DMS53 (cell line): ENCODE data around the gene ATP2B3.
A peak's percentile ranks its signal among the peaks of the same experiment; 100 is the strongest.

Experiments used
- DNase-seq: peaks from one replicate; lab custom pipeline; 2025; lab: John Stamatoyannopoulos, UW

ATP2B3 gene

DNA sequence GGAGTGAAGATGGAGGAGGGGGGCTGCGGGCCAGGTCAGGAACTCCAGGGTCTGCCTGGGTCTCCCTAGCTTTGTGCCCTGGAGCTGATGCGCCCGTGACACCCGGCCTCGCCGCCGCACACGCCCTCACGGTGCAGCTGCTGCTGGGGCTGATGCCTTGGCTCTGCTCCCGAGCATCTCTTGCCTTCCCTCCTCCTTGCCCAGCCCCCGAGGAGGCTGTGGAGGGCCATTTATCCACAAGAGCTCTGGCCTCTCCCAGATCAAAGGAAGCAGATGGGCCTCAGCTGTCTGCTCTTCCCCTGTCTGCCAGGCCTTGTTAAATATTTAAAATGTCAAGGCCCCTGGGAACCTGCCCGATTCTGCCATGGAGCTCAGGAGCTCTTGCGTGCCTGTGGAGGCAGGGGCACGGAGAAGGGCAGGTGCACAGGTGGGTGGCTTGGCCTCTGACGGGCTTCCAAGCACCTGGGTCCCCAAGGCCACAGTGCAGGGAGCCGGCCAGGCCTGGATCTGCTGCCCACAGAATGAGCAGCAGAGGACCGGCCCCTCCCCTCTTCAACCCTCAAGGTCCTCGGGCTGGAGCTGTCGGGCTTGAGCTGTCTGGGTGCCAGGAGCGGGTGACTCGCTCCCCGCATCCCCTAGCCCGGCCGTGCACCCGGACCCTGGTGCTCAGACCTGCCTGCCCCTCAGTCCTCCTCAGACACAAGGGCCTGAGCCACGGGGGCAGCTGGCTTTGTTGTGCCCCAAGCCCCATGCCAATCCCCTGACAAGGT, 20.3 kb downstream of the ATP2B3 start:
- DNase-seq: peak; percentile 34

DNA sequence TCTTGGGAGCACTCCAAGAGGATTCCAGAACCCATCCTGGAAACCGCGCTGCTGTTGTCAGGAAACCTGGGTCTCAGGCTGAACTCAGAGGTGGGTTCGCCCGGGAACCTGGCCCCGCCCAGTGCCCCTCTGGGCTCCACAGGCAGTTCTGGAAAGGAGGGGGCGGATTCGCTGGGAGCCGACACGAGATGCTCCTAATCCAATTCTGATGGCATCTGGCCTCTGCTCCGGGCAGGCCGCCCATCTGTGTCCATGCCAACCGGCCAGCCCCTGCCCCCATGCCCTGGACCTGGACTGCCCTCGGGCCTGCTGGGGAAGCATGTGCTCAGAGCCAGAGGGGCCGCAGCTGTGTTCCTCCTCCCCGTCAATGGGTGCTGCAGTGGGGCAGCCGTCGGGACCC, 21.0 kb downstream of the ATP2B3 start:
- no peak for DNase-seq

DNA sequence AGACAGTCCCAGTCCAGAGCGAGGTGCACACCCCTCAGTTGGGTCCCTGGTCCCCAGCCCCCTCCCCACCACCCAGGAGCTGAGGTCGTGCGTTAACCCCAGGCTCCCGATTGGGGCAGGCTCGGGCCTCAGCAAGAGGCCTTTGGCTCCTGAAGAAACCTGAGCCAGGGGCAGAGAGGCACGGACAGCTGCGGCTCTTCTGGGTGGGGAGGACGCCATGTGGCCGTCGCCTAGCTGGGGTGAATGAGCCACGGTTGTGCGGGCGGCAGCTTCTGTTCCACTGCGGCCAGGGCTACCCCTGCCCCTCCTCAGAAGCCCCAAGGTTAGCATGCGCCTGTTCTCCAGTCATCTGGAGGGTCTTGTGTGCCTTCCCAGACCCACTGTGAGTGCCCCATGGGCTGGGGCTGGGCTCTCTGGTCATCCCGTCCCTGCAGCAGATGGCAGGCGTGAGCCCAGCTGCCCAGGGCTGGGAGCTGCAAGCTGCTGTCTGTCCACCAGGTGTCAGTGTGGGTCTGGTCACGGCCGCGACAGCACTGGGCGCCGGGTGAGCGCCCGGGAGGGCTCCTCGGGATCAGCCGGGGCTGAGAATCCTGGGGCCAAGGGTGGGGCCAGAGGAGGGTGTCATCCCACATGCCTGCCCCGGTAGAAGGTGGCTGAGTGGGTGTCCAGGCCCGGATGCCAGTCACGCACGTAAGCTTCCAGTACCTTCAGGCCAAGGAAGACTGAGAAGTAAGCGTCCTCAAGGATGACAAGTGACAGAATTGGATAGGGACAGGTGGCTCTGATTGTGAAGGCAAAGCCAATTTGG, 21.9 kb downstream of the ATP2B3 start:
- peak; percentile 76 for DNase-seq

DNA sequence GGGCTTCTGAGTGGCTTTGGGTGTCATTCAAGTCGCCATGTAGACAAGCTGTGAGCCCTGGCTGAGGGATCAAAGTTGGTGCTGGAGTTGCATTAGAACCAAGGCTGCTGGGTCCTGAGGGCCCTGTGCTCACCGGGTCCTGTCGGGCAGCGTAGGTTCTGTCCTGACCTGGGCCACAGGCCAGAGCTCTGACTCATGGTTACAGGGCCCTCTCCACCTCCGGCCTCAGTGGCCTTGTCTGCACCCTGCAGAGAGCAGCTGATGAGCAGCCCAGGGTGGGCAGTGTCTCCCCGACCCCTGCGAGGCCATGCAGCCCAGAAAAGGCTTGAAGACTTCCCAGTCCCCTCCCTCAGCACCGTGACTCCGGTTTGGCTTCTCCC, 22.5 kb downstream of the ATP2B3 start:
- DNase-seq: no peak

DNA sequence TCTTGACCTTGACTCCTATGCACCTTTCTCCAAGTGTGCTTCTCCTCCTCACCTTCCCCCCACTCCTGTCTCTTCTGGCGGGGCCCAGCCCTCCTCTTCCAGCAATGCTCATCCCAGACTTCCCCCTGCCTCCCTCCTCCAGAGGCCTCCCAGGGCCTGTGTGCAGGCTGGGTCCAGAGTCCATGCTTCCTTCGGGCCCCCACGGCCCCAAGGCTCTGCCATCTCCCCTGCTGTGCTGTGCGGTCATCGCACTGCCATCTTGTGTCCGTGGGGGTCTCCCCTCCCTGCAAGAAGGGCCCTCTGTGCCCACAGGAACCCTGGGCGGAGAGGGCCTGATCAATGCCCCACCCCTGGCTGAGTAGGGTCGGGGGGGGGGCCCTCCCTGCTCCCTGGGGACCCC, 27.3 kb downstream of the ATP2B3 start:
- DNase-seq: no peak

DNA sequence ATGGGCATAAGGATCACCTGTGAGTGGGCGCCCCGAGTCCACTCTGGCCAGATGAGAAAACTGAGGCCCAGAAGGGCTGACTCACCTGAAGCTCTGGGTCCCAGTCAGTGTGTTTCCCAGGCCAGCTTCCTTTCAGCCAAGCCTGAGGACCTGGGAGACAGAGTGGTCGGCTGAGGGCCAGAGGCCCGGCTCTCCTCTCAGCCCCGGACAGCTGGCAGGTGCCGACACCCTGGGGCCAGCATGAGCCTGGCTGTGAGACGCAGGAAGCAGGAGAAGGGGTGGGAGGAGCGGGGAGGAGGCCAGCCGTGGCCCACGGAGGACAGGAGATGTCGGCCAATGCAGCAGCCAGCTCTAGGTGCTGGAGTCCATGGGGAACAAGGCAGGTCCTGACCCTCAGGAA, 28.9 kb downstream of the ATP2B3 start:
- no peak for DNase-seq

DNA sequence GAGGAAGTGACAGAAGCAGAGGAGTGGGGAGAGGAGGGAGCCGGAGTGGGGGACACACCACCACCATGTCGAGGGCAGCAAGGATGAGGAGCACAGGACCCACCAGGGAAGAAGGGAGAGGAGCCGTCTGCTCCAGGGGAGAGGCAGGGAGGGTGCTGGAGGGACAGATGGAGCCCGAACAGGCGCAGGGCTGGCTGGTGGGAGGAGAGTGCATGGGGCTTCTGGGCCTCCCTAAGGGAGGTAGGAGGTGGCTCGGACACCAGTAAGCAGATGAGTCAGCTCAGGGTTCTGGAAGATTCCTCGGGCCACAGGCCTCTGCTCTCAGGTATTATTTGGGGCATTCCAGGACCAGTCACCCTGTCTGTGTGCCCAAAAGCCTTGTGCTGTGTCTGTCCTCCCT, 29.8 kb downstream of the ATP2B3 start:
- DNase-seq: no peak

DNA sequence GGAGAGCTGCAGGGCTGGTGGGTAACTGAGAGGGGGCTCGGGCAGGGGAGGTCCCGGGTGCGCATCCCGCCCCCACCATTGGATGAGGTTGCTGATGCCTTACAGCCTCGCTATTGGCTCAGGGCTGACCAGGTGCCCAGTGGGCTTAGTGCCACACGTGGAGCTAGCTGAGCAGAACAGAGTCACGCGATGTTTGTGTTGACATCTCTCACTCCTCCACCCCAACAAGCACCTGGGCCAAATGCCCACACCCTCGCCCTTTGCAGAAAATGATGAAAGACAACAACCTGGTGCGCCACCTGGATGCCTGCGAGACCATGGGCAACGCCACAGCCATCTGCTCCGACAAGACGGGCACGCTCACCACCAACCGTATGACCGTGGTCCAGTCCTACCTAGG, 31.8 kb downstream of the ATP2B3 start:
- DNase-seq: peak; percentile 26

DNA sequence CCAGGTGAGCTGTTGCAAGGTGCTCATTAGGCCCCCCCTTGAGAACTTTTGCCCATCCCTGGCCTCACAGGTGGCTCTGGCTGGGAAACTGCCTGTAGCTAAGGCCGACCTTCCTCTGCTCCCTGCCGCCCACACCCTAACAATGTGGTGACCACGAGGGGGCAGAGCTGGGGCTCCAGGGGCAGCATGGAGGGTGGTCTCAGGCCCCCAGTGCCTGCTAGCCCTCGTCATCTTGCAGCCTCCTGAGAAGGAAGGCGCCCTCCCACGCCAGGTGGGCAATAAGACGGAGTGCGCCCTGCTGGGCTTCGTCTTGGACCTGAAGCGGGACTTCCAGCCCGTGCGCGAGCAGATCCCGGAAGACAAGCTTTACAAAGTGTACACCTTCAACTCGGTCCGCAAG, 32.4 kb downstream of the ATP2B3 start:
- DNase-seq: peak; percentile 49

DNA sequence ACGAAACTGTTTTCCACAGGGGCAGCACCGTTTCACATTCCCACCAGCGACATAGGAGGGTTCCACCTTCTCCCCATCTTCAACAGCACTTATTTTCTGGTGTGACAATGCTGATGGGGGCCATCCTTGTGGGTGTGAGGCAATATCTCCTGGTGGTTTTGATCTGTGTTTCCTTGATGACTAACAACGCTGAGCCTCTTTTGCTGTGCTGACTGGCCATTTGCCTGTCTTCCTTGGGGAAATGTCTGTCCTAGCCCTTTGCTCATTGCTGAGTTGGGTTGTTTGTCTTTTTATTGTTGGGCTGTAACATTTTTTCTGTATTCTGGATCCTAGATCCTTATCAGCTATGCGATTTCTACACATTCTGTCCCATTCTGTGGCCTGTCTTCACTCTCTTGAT, 33.7 kb downstream of the ATP2B3 start:
- DNase-seq: no peak

DNA sequence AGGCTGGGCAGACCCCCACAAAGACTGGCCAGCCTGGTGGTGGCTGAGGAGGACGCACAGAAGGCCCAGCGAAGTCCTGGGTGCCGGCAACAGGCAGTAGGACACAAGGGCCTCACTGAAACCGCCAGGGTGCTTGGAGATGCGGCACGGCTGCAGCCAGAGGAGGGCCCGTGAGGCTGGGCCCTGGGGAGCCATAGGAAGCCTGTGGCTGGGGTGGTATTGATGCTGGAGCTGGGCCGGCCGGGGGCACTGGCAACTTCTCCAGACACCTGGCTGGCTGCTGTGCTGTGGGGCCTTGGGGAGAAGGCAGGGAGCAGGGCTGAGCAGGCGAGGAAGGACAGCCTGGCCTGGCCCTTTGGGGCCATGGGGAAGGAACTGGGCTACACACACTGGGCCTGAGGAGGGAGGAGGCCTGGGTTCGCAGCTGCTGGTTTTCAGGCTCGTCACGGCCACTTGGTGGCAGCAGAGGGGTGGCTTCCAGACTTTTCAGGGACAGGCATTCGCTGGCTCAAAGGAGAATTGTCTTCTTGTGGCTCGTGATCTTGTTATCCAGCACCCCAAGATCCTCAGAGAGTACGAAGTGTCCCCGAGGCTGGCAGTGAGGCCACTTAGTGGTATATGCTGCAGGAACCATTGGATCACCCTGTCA, 37.2 kb downstream of the ATP2B3 start:
- DNase-seq: peak; percentile 67

DNA sequence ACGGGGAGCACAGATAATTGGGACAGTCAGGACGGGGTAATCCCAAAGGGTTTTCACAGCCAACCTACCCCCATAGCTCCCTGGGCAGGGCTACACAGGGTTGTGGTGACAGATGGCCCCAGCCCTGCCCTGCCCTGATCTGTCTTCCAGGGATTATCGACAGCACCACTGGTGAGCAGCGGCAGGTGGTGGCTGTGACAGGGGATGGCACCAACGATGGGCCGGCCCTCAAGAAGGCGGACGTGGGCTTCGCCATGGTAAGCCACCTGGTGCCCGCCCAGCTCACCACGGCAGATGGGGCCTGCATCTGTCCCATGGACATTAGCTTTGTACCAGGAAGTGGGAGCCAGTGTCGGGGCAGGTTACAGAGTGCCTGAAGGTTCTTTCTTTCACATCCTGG, 39.3 kb downstream of the ATP2B3 start:
- DNase-seq: peak; percentile 41

DNA sequence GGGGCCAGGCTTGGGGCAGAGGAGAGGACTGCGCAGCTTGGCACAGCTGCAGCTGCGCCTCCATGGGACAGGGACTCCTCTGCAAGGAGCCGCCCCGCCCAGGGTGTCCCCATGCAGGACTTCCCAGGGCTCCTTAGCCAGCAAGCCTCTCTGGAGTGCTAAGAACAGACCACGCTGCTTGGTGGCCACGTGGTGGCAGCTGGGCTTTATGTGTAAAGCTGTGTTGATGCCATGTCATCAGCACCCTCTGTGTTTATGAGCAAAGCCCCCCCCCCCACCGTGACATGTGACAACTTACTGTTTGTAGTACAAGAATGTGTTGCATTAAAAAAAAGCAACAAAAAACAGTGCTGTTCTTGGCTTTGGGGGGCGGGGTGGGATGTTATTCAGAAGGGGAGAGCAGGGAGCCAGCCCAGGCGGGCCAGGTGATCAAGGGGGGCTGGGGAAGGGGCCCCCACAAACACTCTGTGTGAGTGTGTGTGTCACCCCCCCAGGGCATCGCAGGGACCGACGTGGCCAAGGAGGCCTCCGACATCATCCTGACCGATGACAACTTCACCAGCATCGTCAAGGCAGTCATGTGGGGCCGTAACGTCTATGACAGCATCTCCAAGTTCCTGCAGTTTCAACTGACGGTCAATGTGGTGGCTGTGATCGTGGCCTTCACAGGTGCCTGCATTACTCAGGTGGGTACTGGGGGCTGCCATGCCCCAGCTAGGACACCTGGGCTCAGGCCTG, 40.3 kb downstream of the ATP2B3 start:
- peak; percentile 16 for DNase-seq

DNA sequence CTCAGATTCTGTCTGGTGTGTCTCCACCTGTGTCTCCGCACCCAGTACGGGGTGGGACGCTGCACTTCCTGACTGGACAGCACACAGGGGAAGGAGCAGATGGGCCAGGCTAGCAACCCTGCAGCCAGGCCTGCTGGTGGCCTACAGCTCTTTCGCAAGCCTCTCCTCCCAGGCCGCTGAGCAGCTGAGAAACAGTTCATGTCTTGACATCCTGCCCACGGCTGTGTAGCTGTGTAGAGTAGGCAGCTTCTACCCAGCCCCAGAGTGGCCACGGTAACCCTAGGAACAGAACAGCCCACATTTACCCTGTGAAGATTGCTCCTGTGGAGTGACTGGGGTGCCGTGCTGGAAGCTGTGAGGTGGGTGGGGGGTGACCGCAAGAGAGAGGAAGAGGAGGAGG, 42.6 kb downstream of the ATP2B3 start:
- no peak for DNase-seq

DNA sequence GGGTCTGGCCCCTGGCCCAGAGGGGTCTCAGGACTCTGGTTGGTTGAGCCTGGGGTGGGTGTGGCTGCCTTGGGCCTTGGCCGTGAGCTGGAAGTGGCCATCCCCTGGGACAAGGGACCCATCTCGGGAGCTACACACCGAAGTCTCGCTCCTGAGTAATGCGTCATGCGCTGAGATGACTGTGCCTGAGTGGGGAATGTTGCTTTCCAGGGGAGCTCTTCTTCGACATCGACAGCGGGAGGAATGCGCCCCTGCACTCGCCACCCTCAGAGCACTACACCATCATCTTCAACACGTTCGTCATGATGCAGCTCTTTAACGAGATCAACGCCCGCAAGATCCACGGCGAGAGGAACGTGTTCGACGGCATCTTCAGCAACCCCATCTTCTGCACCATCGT, 43.0 kb downstream of the ATP2B3 start:
- DNase-seq: no peak

DNA sequence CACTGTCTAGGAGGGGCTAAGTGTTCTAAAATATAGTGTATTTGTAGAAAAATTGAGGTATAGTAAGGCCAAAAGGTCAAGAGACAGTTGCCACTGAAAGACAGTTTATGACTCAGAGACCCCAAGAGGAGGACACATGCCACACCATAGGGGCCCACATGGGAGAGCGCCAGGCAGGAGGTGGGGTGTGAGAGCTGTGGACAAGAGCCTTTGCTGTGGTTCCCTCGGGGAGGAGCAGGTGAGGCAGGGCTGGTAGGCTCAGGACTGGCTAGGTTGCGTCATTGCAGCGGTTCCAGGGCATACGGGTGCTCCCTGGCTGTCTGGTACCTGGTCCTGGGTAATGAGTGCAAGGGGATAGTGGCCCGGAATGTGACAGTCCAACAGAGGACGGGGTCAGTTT, 43.9 kb downstream of the ATP2B3 start:
- DNase-seq: no peak

DNA sequence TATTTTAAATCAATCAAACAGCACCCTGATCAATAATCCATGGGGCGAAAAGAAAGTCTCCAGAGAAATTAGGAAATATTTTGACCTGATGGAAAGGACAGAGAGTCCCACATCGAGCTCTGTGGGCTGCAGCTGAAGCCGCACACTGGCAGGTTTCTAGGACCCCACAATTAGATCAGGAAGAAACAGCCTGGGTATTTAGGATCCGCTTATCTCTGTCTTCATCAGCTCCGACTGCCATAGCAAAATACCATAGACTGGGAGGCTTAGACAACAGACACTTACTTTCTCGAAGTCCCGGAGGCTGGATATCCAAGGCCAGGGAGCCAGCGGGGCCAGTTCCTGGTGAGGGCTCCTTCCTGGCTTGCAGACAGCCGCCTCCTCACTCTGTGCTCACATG, 45.1 kb downstream of the ATP2B3 start:
- DNase-seq: no peak

DNA sequence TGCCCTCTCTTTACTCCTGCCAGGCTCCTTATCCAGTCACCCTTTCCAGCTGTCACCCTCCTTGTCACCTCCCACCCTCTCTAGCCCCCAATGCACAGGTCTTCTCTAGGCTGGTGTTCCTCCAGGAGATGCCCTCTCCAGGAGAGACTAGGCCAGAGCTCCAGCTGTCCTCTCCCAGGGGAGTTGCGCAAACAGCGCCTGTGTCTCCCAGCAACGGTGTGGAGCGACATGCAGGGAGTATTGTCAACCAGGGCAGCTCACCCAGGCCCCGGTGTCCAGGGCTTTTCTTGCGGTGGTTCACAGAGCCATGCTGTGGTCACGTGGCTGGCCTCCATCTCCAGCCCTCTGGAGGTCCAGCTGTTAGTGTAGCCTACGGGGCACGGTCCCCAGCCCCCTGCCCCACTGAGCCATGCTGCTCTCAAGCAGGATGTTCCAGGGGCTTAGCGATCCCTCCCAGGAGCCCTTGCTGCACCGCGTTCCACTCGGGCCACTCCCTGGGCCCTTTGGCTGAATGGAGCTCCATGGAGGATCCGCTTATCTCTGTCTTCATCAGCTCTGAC, 46.7 kb downstream of the ATP2B3 start:
- peak; percentile 52 for DNase-seq

DNA sequence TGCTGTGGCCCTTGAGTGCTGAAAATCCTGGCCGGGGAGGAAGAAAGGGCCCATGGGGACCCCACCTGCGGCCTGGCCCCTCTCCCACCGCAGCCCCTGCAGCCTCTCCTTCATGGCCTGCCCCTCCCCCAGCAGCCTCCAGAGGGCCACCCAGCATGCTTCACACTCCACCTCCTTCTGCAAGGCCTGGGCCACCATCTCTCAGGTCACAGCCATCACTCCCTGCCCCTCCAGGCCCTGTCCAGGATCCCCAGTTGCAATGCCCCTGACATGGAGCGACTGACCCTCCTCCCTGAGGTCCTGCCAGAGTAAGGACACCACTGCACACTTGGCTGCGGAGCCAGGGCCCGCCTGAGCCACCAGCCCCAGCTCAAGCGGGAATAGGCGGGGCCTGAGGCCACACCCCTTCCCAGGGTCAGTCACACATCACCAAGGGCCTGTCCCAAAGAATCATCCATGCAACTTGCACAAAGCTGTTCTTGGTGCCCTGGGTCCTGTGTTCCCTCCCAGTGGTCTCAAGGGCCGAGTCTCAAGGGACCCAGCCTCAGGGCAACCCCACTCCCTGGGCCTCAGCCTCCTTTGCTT, 48.6 kb downstream of the ATP2B3 start:
- DNase-seq: no peak

DNA sequence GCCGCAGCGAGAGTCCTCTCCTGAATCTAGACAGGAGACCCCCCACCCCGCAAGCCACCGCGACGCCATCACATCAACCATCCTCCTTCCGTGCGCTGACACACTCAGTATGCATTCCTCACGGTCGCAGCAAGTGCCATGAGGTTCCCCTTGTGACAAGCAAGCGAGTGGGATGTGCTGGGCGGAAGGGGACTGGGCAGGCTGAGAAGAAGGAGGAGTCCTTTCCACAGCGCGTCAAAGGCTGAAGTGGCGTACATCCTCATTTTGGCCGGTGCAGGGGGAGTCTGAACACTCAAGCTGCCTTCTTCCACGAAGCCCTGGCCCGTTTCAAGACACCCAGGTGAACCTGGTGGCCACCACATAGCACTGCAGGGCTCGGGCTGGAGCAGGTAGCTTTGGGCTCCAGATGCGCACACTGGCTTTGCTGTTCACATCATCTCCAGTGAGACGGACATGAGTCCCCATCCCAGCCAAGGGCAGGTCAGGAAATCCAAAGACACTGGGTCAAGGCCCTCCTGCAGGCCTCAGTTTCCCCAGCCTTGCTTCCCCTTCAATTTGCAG, 51.1 kb downstream of the ATP2B3 start:
- DNase-seq: peak; percentile 27

DNA sequence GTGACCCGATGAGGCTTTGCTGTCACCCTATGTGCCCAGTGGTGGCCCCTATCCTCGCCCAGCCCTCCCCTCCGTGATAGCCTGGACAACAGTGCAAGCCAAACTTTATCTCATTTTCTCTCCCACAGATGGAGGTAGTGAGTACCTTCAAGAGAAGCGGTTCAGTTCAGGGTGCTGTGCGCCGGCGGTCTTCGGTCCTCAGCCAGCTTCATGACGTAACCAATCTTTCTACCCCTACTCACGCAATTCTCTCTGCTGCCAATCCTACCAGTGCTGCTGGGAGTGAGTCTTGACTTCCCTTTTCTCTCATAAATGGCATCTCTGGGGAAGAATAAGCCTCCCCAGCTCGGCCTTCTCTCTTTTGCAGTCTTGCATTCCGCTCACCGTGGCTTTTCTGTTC, 52.0 kb downstream of the ATP2B3 start:
- no peak for DNase-seq
